GM21381 (cell line): ENCODE measurements around the gene SRGAP1.
"Not testable (repeated sequence)": the region's sequence is repeated elsewhere in the genome, so short reads cannot be mapped to it uniquely, and the experiment has no call there.

Source experiments
- ATAC-seq: cut with Tn5 transposase; IDR thresholded peaks from one replicate; pipeline ENCODE4 v1.9.1; 2021; ENCODE audit warnings: mild to moderate bottlenecking, moderate library complexity; ENCODE audit not compliant: unreplicated experiment

The SRGAP1 gene

GRCh38 chr12:64030155-64030554 is 185.7 kb downstream of the SRGAP1 start:
- no peak for ATAC-seq

GRCh38 chr12:64034056-64034455 is 189.6 kb downstream of the SRGAP1 start:
- ATAC-seq: not testable (repeated sequence)

GRCh38 chr12:64034901-64035576 is 190.5 kb downstream of the SRGAP1 start:
- no peak for ATAC-seq

GRCh38 chr12:64036414-64036813 is 191.9 kb downstream of the SRGAP1 start:
- no peak for ATAC-seq

GRCh38 chr12:64039281-64039871 is 194.9 kb downstream of the SRGAP1 start:
- no peak for ATAC-seq

- ATAC-seq: no peak
Measured at GRCh38 chr12:64042911-64043310, 198.4 kb downstream of the SRGAP1 start.

GRCh38 chr12:64044191-64044590 is 199.7 kb downstream of the SRGAP1 start:
- no peak for ATAC-seq

- ATAC-seq: no peak
Measured at GRCh38 chr12:64051057-64051456, 206.6 kb downstream of the SRGAP1 start.

- no peak for ATAC-seq
Measured at GRCh38 chr12:64053117-64053516, 208.6 kb downstream of the SRGAP1 start.

GRCh38 chr12:64054079-64054520 is 209.6 kb downstream of the SRGAP1 start:
- no peak for ATAC-seq

- ATAC-seq: no peak
Measured at GRCh38 chr12:64056741-64057140, 212.2 kb downstream of the SRGAP1 start.

GRCh38 chr12:64057706-64058105 is 213.2 kb downstream of the SRGAP1 start:
- no peak for ATAC-seq

- no peak for ATAC-seq
Measured at GRCh38 chr12:64058541-64059265, 214.2 kb downstream of the SRGAP1 start.

- ATAC-seq: no peak
Measured at GRCh38 chr12:64059685-64060084, 215.2 kb downstream of the SRGAP1 start.

GRCh38 chr12:64061868-64062375 is 217.4 kb downstream of the SRGAP1 start:
- no peak for ATAC-seq

GRCh38 chr12:64063121-64063520 is 218.6 kb downstream of the SRGAP1 start:
- no peak for ATAC-seq

- ATAC-seq: no peak
Measured at GRCh38 chr12:64064240-64064639, 219.7 kb downstream of the SRGAP1 start.

GRCh38 chr12:64064706-64065105 is 220.2 kb downstream of the SRGAP1 start:
- ATAC-seq: no peak

- no peak for ATAC-seq
Measured at GRCh38 chr12:64065881-64066451, 221.5 kb downstream of the SRGAP1 start.

GRCh38 chr12:64066776-64067175 is 222.3 kb downstream of the SRGAP1 start:
- ATAC-seq: no peak

GRCh38 chr12:64070454-64070853 is 226.0 kb downstream of the SRGAP1 start:
- no peak for ATAC-seq
